Trophoblast cell (in vitro differentiated cells and primary cell): ENCODE data around the gene VTI1B.

Experiments
- DNase-seq, 2 donors: peaks; one replicate each; pipeline ENCODE4 v3.0.0-alpha.2; 2016
- H2AFZ ChIP-seq: 2 replicates; pipeline ENCODE4 v1.6.1; 2013; ENCODE audit warnings: low read length, moderate library complexity, mild to moderate bottlenecking; ENCODE audit not compliant: insufficient read depth, poor library complexity
- H2AK5ac ChIP-seq: 2 replicates; pipeline ENCODE4 v1.6.1; 2013; ENCODE audit warnings: mild to moderate bottlenecking, low read length
- H2BK120ac ChIP-seq: 2 replicates; pipeline ENCODE4 v1.6.1; 2013; ENCODE audit warnings: low read length, mild to moderate bottlenecking, moderate library complexity; ENCODE audit not compliant: insufficient read depth, poor library complexity
- H2BK12ac ChIP-seq: 2 replicates; pipeline ENCODE4 v1.6.1; 2013; ENCODE audit warnings: mild to moderate bottlenecking, low read length, moderate library complexity
- H2BK5ac ChIP-seq: 2 replicates; pipeline ENCODE4 v1.6.1; 2013; ENCODE audit warnings: low read length, low read depth, moderate library complexity, mild to moderate bottlenecking; ENCODE audit not compliant: poor library complexity
- H3K14ac ChIP-seq: 2 replicates; pipeline ENCODE4 v1.6.1; 2013; ENCODE audit warnings: mild to moderate bottlenecking, low read length
- H3K18ac ChIP-seq: 2 replicates; pipeline ENCODE4 v1.6.1; 2013; ENCODE audit warnings: mild to moderate bottlenecking, low read length
- H3K23ac ChIP-seq: 2 replicates; pipeline ENCODE4 v1.6.1; 2013; ENCODE audit warnings: low read length
- H3K27ac ChIP-seq: 2 replicates; pipeline ENCODE4 v1.5.1; 2013; ENCODE audit warnings: low read depth, mild to moderate bottlenecking, inconsistent platforms, low read length, moderate library complexity
- H3K27me3 ChIP-seq: 2 replicates; pipeline ENCODE4 v1.6.1; 2013; ENCODE audit warnings: inconsistent platforms, mild to moderate bottlenecking, low read length, moderate library complexity; ENCODE audit not compliant: insufficient read depth
- H3K36me3 ChIP-seq, 2 experiments: 1 replicate in 1 of 2; 2 replicates in 1 of 2; pipeline ENCODE4 v1.6.1; 2013; ENCODE audit warnings: low read length in 2 of 2, mild to moderate bottlenecking in 2 of 2, moderate library complexity in 1 of 2; ENCODE audit not compliant: insufficient read depth in 2 of 2, control insufficient read depth in 1 of 2
- H3K4ac ChIP-seq: 2 replicates; pipeline ENCODE4 v1.6.1; 2013; ENCODE audit warnings: low read depth, mild to moderate bottlenecking, low read length, moderate library complexity
- H3K4me1 ChIP-seq, 2 experiments: 1 replicate in 1 of 2; 2 replicates in 1 of 2; pipeline ENCODE4 v1.6.1; 2013; ENCODE audit warnings: low read length in 2 of 2, mild to moderate bottlenecking in 2 of 2, moderate library complexity in 1 of 2; ENCODE audit not compliant: insufficient read depth in 2 of 2, control insufficient read depth in 1 of 2
- H3K4me2 ChIP-seq: 2 replicates; pipeline ENCODE4 v1.6.1; 2013; ENCODE audit warnings: inconsistent platforms, mild to moderate bottlenecking, low read length, moderate library complexity
- H3K4me3 ChIP-seq: 2 replicates; pipeline ENCODE4 v1.5.1; 2013; ENCODE audit warnings: mild to moderate bottlenecking, low read depth, low read length, inconsistent platforms
- H3K79me1 ChIP-seq: one replicate; pipeline ENCODE4 v1.6.1; 2013; ENCODE audit warnings: low read length
- H3K79me2 ChIP-seq: 2 replicates; pipeline ENCODE4 v1.6.1; 2013; ENCODE audit warnings: low read length, mild to moderate bottlenecking; ENCODE audit not compliant: control insufficient read depth, insufficient read depth, poor library complexity
- H3K9ac ChIP-seq: 2 replicates; pipeline ENCODE4 v1.6.1; 2013; ENCODE audit warnings: mild to moderate bottlenecking, low read length
- H3K9me3 ChIP-seq: 2 replicates; pipeline ENCODE4 v1.6.1; 2013; ENCODE audit warnings: low read depth, mild to moderate bottlenecking, control low read depth, inconsistent platforms, low read length; ENCODE audit not compliant: insufficient read depth
- H4K12ac ChIP-seq: 2 replicates; pipeline ENCODE4 v1.6.1; 2013; ENCODE audit warnings: low read depth, mild to moderate bottlenecking, low read length, moderate library complexity
- H4K8ac ChIP-seq: 2 replicates; pipeline ENCODE4 v1.6.1; 2013; ENCODE audit warnings: low read depth, mild to moderate bottlenecking, low read length, moderate library complexity
- H4K91ac ChIP-seq: one replicate; pipeline ENCODE4 v1.6.1; 2013; ENCODE audit warnings: low read depth, mild to moderate bottlenecking, low read length, moderate library complexity
- WGBS: extraction: QIAGEN DNeasy Blood & Tissue Kit; methylation state at CpG from one replicate; pipeline ENCODE4 v1.1.7; 2013; ENCODE audit warnings: missing lambda C conversion rate; ENCODE audit not compliant: insufficient read length, insufficient coverage; ENCODE audit errors: extremely low coverage; 5-methylcytosine and 5-hydroxymethylcytosine counted together

VTI1B gene

GRCh38 chr14:67622675-67623074, 51.8 kb downstream of the VTI1B start:
- Histone ChIP-seq H3K14ac (no peak overlapping the region), H3K4me2 (no peak overlapping the region), H3K79me1 (peaks cover 3% of the 10 kb centered on the region), H2AK5ac (no peak overlapping the region), H3K27me3 (no peaks in the 10 kb centered on the region), H2BK5ac (no peak overlapping the region), H3K4ac (no peak overlapping the region), H4K91ac (no peak overlapping the region), H3K27ac (peak overlapping the region; percentile 39), H3K9ac (no peak overlapping the region), H2BK120ac (no peak overlapping the region), H4K12ac (no peak overlapping the region), H3K36me3 (peaks cover 0 to 2% of the 10 kb centered on the region in 2 experiments), H3K4me3 (no peak overlapping the region), H2BK12ac (no peak overlapping the region), H3K18ac (no peak overlapping the region), H2AFZ (no peak overlapping the region), H3K4me1 (peaks cover 4 to 6% of the 10 kb centered on the region in 2 experiments), H4K8ac (no peak overlapping the region), H3K23ac (no peak overlapping the region), H3K9me3 (no peaks in the 10 kb centered on the region), H3K79me2 (peaks cover 3% of the 10 kb centered on the region)
- no CpG with 5 or more reads among the region's 4 CpGs for WGBS
- peak in 1 of 2 donors; percentile 20 for DNase-seq

GRCh38 chr14:67620217-67620785, 54.1 kb downstream of the VTI1B start:
- no peak overlapping the region for H3K14ac ChIP-seq
- H3K23ac ChIP-seq, result no peak overlapping the region
- no peak overlapping the region for H2BK120ac ChIP-seq
- peaks cover 3% of the 10 kb centered on the region for H3K79me2 ChIP-seq
- H3K4me2 ChIP-seq, result peak overlapping the region; percentile 94
- H4K8ac ChIP-seq, result peak overlapping the region; percentile 84
- H3K9ac ChIP-seq, result no peak overlapping the region
- peaks cover 0 to 2% of the 10 kb centered on the region in 2 experiments for H3K36me3 ChIP-seq
- DNase-seq, result peak in 1 of 2 donors; percentile 30
- H3K27ac ChIP-seq, result no peak overlapping the region
- no peaks in the 10 kb centered on the region for H3K9me3 ChIP-seq
- no peak overlapping the region for H4K12ac ChIP-seq
- peak overlapping the region; percentile 79 for H3K4me3 ChIP-seq
- H2BK5ac ChIP-seq, result no peak overlapping the region
- peak overlapping the region; percentile 47 for H4K91ac ChIP-seq
- H3K4me1 ChIP-seq, result peaks cover 4 to 6% of the 10 kb centered on the region in 2 experiments
- H3K4ac ChIP-seq, result no peak overlapping the region
- H3K79me1 ChIP-seq, result peaks cover 3% of the 10 kb centered on the region
- WGBS, result no CpG with 5 or more reads among the region's 19 CpGs
- H2AFZ ChIP-seq, result peak overlapping the region; percentile 99
- H3K27me3 ChIP-seq, result no peaks in the 10 kb centered on the region
- H3K18ac ChIP-seq, result peak overlapping the region; percentile 76
- no peak overlapping the region for H2AK5ac ChIP-seq
- no peak overlapping the region for H2BK12ac ChIP-seq

DNA sequence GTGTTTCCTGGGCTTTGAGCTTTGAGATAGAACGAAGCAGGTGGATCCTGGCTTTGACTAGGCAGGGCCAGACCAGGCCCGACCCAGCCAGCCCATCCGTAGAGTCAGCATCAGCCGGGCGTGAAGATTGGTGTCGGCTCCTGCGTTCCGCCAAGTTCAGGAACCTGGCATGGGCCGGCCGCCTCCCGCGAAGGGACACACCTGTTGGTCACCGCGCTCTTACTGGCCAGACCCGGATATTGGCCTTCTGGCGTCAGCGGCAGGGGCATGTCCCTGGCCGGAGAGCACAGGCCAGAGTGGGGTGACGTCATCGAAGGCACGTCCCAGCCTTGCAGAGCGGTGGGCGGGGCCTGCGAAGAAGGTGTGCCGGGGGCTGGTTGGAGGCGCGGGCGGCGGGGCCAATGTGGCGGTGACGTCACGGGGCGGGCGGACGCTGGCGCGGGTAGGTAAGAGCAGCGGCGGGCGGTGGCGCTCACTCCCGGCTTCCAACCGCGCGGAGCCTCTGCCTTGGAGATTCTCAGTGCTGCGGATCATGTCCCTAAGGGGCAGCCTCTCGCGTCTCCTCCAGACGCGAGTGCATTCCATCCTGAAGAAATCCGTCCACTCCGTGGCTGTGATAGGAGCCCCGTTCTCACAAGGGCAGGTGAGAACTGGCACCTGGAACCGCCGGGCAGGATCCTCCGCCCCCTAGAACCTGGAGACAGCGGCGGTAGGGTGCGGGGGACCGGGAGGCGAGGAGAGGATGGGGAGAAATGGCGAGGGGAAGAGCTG, 54.8 kb downstream of the VTI1B start, which contains the start of gene ARG2:
ARG2 (plus strand) TSS at position 475 of the 771 bp plus-strand sequence; CDS start at position 533, 58 bp downstream.
- H3K23ac ChIP-seq, result no peak within 1 kb of the TSS
- peak within 1 kb of the TSS; percentile 70 for H3K9ac ChIP-seq
- no peaks in the 10 kb centered on the region for H3K27me3 ChIP-seq
- peak within 1 kb of the TSS; percentile 9 for H3K27ac ChIP-seq
- peaks cover 3% of the 10 kb centered on the region for H3K79me1 ChIP-seq
- H4K91ac ChIP-seq, result peak within 1 kb of the TSS; percentile 47
- H2BK5ac ChIP-seq, result peak within 1 kb of the TSS; percentile 75
- peak within 1 kb of the TSS; percentile 79 for H3K4me3 ChIP-seq
- peak within 1 kb of the TSS; percentile 76 for H3K18ac ChIP-seq
- no peaks in the 10 kb centered on the region for H3K9me3 ChIP-seq
- H3K4me2 ChIP-seq, result peak within 1 kb of the TSS; percentile 94
- no peaks in the 10 kb centered on the region for H3K36me3 ChIP-seq
- DNase-seq, result peak; percentile 100
- H3K4me1 ChIP-seq, result peaks cover 4 to 6% of the 10 kb centered on the region in 2 experiments
- peak within 1 kb of the TSS; percentile 71 for H3K14ac ChIP-seq
- H4K12ac ChIP-seq, result peak within 1 kb of the TSS; percentile 26
- peaks cover 3% of the 10 kb centered on the region for H3K79me2 ChIP-seq
- peak within 1 kb of the TSS; percentile 99 for H2AFZ ChIP-seq
- H2BK120ac ChIP-seq, result no peak within 1 kb of the TSS
- H3K4ac ChIP-seq, result no peak within 1 kb of the TSS
- H2BK12ac ChIP-seq, result peak within 1 kb of the TSS; percentile 88
- H4K8ac ChIP-seq, result peak within 1 kb of the TSS; percentile 84
- peak within 1 kb of the TSS; percentile 74 for H2AK5ac ChIP-seq
- WGBS, result no CpG with 5 or more reads among the region's 62 CpGs

GRCh38 chr14:67618617-67619063, 55.8 kb downstream of the VTI1B start:
- Histone ChIP-seq H2BK120ac (no peak overlapping the region), H2BK12ac (no peak overlapping the region), H3K79me2 (peaks cover 3% of the 10 kb centered on the region), H3K9ac (no peak overlapping the region), H2AFZ (no peak overlapping the region), H4K91ac (no peak overlapping the region), H3K27ac (no peak overlapping the region), H3K4me3 (no peak overlapping the region), H3K23ac (no peak overlapping the region), H3K4me2 (no peak overlapping the region), H4K8ac (no peak overlapping the region), H4K12ac (no peak overlapping the region), H2AK5ac (no peak overlapping the region), H3K36me3 (no peaks in the 10 kb centered on the region), H3K18ac (no peak overlapping the region), H2BK5ac (no peak overlapping the region), H3K27me3 (no peaks in the 10 kb centered on the region), H3K4me1 (peaks cover 4 to 6% of the 10 kb centered on the region in 2 experiments), H3K14ac (no peak overlapping the region), H3K79me1 (peaks cover 3% of the 10 kb centered on the region), H3K4ac (no peak overlapping the region), H3K9me3 (no peaks in the 10 kb centered on the region)
- peak; percentile 39 to 79 for DNase-seq
